Esophagus squamous epithelium (tissue), 5 donors: Measurements from ENCODE around the gene RRAGD. TPM values are rescaled to one million over a fixed set of nuclear protein-coding genes. Genes with fewer than 3 reads are reported as not detected.

Experiments
- DNase-seq: peaks from one replicate; lab custom pipeline; 2025; lab: John Stamatoyannopoulos, UW
- H3K27ac ChIP-seq, 4 donors: fragments of 200-600 bp; sonication (generic); one replicate each; pipeline ENCODE4 v1.5.1; 2016 to 2019; ENCODE audit warnings: mild to moderate bottlenecking in 1 of 4
- H3K27me3 ChIP-seq, 4 donors: fragments of 200-600 bp; sonication (generic); 1 replicate in 3 of 4; 2 replicates in 1 of 4; pipeline versions ENCODE4 v1.5.1 to v1.6.0; 2017 to 2021; ENCODE audit warnings: antibody characterized with exemption in 1 of 4
- H3K36me3 ChIP-seq, 3 donors: fragments of 200-600 bp; sonication (generic); one replicate each; pipeline ENCODE4 v1.5.1; 2016 to 2019
- H3K4me1 ChIP-seq, 3 donors: fragments of 200-600 bp; sonication (generic); one replicate each; pipeline ENCODE4 v1.5.1; 2017 to 2019
- H3K4me3 ChIP-seq, 4 donors: fragments of 200-600 bp; sonication (generic); 1 replicate in 3 of 4; 2 replicates in 1 of 4; pipeline ENCODE4 v1.5.1; 2016 to 2019; ENCODE audit warnings: mild to moderate bottlenecking in 2 of 4, moderate library complexity in 1 of 4
- H3K9me3 ChIP-seq, 3 donors: fragments of 200-600 bp; sonication (generic); one replicate each; pipeline ENCODE4 v1.5.1; 2016 to 2019
- POLR2A ChIP-seq, 4 donors: fragments of 450-650 bp; IDR thresholded peaks; one replicate each; pipeline ENCODE4 v1.6.1; 2017; ENCODE audit warnings: antibody characterized with exemption in 4 of 4, mild to moderate bottlenecking in 4 of 4, moderate library complexity in 3 of 4
- WGBS, 2 donors: methylation state at CpG; one replicate each; pipeline ENCODE4 v1.1.5; 2018; 5-methylcytosine and 5-hydroxymethylcytosine counted together
- intact Hi-C: fragments of 100-400 bp; cut with DNase I; formaldehyde crosslinking; loops from one replicate; pipeline ENCODE4 v1.15.0; 2022
- total RNA-seq, 4 donors: library from RNA; depleted of rRNA; stranded (reverse); fragments of >200 nt; gene quantifications; one replicate each; pipeline ENCODE4 v1.1.0, GENCODE V29; 2016
- TF ChIP-seq, protein P1 (sequence below), 6 experiments: fragments of 450-650 bp in 4 of 6; fragments of 200-600 bp in 2 of 6; sonication (generic) in 2 of 6; IDR thresholded peaks; one replicate each; pipeline ENCODE4 v1.5.1; 2016 to 2019; ENCODE audit warnings: antibody characterized with exemption in 6 of 6, mild to moderate bottlenecking in 4 of 6, moderate library complexity in 4 of 6
- donor health status: DM: yes; HTN: yes; CAD: no.

Gene RRAGD
- total RNA-seq, 4 donors from 2014 or later, result 21.1 to 67.1 (median 33.9) TPM

DNA sequence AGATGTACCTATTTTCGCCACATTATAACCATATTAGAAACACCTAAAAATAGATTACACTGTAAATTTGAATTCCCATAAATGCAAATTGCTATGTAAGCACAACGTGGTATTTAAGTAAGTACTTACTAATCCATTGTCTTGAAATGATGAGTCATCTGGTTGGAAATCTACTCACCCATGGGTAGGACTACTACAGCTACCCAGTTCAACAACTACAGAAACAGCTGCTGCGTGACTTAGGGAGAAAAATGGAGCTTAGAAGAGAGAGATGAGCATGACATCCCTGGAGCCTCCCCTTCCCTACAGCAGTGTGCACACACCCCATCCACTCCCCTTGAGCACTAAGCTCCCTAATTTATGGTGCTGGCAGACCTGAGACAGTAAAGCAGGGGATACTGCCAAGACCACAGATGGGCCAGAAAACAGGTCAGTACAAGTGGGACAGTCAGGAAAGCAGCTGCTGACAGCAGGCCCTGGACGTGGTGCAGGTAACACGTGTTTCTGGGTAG, 26.9 kb downstream of the RRAGD start:
- Histone ChIP-seq H3K9me3 (no peaks in the 10 kb centered on the region), H3K4me1 (peaks cover 0 to 22% (median 15%) of the 10 kb centered on the region in 3 donors), H3K36me3 (no peaks in the 10 kb centered on the region), H3K27ac (peak overlapping the region in 2 of 4 donors; percentile 67 to 82), H3K27me3 (no peaks in the 10 kb centered on the region), H3K4me3 (no peak overlapping the region)
- DNase-seq, result no peak
- TF ChIP-seq, protein P1, sequence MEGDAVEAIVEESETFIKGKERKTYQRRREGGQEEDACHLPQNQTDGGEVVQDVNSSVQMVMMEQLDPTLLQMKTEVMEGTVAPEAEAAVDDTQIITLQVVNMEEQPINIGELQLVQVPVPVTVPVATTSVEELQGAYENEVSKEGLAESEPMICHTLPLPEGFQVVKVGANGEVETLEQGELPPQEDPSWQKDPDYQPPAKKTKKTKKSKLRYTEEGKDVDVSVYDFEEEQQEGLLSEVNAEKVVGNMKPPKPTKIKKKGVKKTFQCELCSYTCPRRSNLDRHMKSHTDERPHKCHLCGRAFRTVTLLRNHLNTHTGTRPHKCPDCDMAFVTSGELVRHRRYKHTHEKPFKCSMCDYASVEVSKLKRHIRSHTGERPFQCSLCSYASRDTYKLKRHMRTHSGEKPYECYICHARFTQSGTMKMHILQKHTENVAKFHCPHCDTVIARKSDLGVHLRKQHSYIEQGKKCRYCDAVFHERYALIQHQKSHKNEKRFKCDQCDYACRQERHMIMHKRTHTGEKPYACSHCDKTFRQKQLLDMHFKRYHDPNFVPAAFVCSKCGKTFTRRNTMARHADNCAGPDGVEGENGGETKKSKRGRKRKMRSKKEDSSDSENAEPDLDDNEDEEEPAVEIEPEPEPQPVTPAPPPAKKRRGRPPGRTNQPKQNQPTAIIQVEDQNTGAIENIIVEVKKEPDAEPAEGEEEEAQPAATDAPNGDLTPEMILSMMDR (IDR thresholded peaks at IDR 0.05), result no peak
- TF ChIP-seq POLR2A (IDR thresholded peaks at IDR 0.05), result no peak
- intact Hi-C loops, result no loop called here
- WGBS, 2 donors, result 34 to 41% methylated on average over 5 of the region's 5 CpGs

DNA sequence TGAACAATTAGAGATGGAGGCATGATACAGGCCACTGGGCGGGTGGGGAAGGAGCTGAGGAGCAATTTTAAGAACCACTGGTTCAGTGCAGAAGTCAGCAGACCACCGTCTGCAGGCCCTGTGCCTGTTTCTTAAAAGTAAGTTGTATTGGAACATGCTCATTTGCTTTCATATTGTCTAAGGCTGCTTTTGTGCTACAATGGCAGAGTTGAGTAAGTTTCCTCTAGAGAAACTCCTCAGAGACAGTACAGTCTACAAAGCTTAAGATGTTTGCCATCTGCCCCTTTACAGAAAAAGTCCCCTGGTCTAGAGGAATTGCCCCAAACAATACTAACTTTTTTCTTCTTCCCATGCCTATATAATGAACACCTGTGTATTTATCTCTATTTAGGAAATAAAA, 31.0 kb downstream of the RRAGD start:
- intact Hi-C loops, result no loop called here
- H3K4me3 ChIP-seq, result no peak overlapping the region
- DNase-seq, result no peak
- TF ChIP-seq POLR2A (IDR thresholded peaks at IDR 0.05), result no peak
- TF ChIP-seq, protein P1 (IDR thresholded peaks at IDR 0.05), result no peak
- no peaks in the 10 kb centered on the region for H3K9me3 ChIP-seq
- no peaks in the 10 kb centered on the region for H3K27me3 ChIP-seq
- peaks cover 0 to 25% (median 12%) of the 10 kb centered on the region in 3 donors for H3K4me1 ChIP-seq
- peaks cover 0 to 15% (median 0%) of the 10 kb centered on the region in 3 donors for H3K36me3 ChIP-seq
- WGBS, 2 donors, result 61% methylated on average over 2 of the region's 2 CpGs
- no peak overlapping the region for H3K27ac ChIP-seq

DNA sequence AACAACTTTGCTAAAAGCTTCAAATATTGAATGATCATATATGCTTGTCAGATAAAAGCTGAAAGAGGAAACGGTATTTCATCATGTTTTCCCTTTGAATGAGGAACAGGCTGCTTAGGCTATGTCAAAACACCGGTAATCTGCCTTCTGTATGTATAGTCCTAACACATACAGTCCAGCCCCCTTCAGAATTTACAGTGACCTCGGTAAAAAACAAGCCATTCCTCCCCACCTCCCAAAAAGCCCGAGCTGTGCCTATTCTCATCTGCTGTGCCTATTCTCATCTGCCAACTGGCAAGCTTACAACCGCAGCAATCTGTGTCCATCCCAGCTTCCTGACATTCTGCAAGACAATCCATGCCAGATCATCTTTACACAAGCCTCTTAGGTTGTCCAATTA, 32.8 kb downstream of the RRAGD start:
- no peak for DNase-seq
- Histone ChIP-seq H3K36me3 (peaks cover 0 to 15% (median 0%) of the 10 kb centered on the region in 3 donors), H3K9me3 (no peaks in the 10 kb centered on the region), H3K27ac (no peak overlapping the region), H3K4me1 (peaks cover under 1 to 21% (median 4%) of the 10 kb centered on the region in 3 donors), H3K4me3 (no peak overlapping the region), H3K27me3 (no peaks in the 10 kb centered on the region)
- WGBS, 2 donors, result 56 to 69% methylated on average over 5 of the region's 5 CpGs
- intact Hi-C loops, result no loop called here
- TF ChIP-seq, protein P1 (IDR thresholded peaks at IDR 0.05), result no peak
- no peak for TF ChIP-seq POLR2A (IDR thresholded peaks at IDR 0.05)

DNA sequence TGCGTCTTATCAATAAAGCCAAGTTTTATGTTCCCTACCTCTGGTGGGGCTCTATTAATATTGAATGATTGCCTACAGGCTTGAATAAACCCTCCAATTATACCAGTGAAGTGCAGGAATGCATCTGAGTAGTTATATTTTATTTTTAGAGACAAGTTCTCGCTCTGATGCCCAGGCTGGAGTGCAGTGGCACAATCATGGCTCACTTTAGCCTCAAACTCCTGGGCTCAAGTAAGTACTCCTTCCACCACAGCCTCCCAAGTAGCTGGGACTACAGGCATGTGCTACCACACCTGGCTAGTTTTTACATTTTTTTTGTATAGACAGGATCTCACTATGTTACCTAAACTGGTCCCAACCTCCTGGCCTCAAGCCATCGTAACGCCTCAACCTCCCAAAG, 33.4 kb downstream of the RRAGD start:
- H3K9me3 ChIP-seq, result no peaks in the 10 kb centered on the region
- intact Hi-C loops, result no loop called here
- WGBS, 2 donors, result 84 to 85% methylated on average over 4 of the region's 4 CpGs
- TF ChIP-seq, protein P1 (IDR thresholded peaks at IDR 0.05), result no peak
- TF ChIP-seq POLR2A (IDR thresholded peaks at IDR 0.05), result no peak
- H3K27ac ChIP-seq, result no peak overlapping the region
- H3K36me3 ChIP-seq, result peaks cover 0 to 15% (median 0%) of the 10 kb centered on the region in 3 donors
- no peaks in the 10 kb centered on the region for H3K27me3 ChIP-seq
- H3K4me1 ChIP-seq, result peaks cover 0 to 19% (median 4%) of the 10 kb centered on the region in 3 donors
- DNase-seq, result no peak
- H3K4me3 ChIP-seq, result no peak overlapping the region

DNA sequence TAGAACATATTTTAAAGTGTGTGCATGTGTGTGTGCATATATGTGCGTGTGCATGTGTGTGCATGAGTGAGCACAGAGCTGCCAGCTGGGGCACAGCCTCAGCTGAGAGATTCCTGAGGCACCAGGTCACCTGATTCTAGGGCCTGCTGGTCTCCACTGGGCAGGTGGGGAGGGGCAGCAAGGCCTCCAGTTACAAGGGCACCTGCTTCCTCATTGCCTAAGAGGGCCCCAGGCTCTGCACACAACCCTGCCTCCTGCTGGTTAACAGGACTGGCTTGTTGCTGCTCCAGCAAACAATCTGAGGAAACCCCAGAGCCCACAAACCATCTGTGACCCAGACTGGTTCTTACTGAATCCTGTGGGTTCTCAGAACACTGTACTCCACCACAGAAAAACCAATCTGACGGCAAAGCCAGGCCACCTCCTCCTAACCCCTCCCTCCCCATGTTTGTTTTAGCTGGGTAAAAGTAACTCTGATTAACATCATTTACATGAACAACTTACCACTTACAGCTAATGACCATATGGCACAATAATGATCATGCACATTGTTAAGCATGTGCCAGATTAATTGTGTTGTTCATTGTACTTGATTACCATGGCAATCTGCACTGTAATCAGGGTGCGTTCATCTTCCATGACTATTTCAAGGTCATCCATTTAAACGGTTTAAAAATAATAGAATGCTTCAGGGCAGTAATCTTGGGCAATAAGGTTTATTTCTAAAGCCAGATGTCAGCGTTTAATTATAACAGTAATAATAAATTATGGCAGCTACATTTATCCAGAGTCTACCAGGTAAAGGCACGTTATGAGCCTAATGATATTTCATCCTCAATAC, 36.4 kb downstream of the RRAGD start:
- Histone ChIP-seq H3K27ac (peak overlapping the region in 2 of 4 donors; percentile 6 to 19), H3K36me3 (peaks cover 0 to 20% (median 0%) of the 10 kb centered on the region in 3 donors), H3K4me1 (peaks cover 4 to 26% (median 5%) of the 10 kb centered on the region in 3 donors), H3K4me3 (no peak overlapping the region), H3K9me3 (no peaks in the 10 kb centered on the region), H3K27me3 (no peaks in the 10 kb centered on the region)
- intact Hi-C loops, result no loop called here
- TF ChIP-seq, protein P1 (IDR thresholded peaks at IDR 0.05), result peak in 4 of 6 experiments; percentile 9 to 54 (median 39)
- TF ChIP-seq POLR2A (IDR thresholded peaks at IDR 0.05), result no peak
- 36 to 57% methylated on average over 6 of the region's 6 CpGs for WGBS, 2 donors
- DNase-seq, result peak; percentile 19
